22Rv1 (cell line): ENCODE data around the gene CDYL.

Experiments
- ZFX ChIP-seq: fragments of 450-650 bp; IDR thresholded peaks from 2 replicates; pipeline ENCODE4 v1.6.1; 2017; ENCODE audit warnings: antibody characterized with exemption, borderline replicate concordance
- TF ChIP-seq, protein P1 (sequence below): fragments of 450-650 bp; IDR thresholded peaks from 2 replicates; pipeline ENCODE4 v1.5.1; 2017; ENCODE audit warnings: mild to moderate bottlenecking

DNA sequence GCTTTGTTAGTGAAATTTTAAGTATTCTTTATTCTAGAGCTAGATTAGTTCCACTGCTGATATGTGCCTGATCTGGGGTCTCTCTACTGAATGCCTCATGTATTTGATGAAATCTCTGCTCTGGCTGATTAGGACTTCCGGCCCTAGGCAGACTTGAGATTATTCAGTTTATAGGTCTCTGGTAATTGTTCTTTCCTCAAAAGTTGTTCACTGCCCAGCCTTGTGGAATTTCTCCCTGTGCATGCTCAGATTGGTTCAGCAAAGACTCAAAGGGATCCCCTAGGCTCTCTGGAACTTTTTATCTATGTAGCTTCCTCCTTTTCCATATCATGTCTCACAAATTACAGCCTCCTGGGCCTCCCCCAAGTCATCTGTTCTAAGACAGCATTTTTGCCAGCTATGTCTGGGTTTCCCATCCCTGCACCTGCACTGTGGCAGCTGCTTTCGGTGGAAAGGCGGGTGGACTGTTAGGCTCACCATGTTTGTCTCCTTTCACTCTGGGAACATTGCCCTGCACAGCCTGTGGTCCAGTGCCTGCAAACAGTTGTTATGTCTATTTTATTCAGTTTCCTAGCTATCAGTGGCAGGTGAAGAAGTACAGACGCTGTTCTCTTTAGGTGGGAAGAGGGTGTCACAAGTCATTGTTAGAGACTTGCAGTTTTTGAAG is 154.0 kb downstream of the CDYL start:
- TF ChIP-seq, protein P1, sequence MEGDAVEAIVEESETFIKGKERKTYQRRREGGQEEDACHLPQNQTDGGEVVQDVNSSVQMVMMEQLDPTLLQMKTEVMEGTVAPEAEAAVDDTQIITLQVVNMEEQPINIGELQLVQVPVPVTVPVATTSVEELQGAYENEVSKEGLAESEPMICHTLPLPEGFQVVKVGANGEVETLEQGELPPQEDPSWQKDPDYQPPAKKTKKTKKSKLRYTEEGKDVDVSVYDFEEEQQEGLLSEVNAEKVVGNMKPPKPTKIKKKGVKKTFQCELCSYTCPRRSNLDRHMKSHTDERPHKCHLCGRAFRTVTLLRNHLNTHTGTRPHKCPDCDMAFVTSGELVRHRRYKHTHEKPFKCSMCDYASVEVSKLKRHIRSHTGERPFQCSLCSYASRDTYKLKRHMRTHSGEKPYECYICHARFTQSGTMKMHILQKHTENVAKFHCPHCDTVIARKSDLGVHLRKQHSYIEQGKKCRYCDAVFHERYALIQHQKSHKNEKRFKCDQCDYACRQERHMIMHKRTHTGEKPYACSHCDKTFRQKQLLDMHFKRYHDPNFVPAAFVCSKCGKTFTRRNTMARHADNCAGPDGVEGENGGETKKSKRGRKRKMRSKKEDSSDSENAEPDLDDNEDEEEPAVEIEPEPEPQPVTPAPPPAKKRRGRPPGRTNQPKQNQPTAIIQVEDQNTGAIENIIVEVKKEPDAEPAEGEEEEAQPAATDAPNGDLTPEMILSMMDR, result no peak
- no peak for TF ChIP-seq ZFX
